Activated CD8-positive, alpha-beta memory T cell treated with anti-CD3 and anti-CD28 coated beads, Interleukin-2, amount 10 ng/mL, durations not matched to agents 7 days and 5 days (primary cell): ENCODE data around the gene FNDC1. TPM values are rescaled to one million over a fixed set of nuclear protein-coding genes. Genes with fewer than 3 reads are reported as not detected.

Experiments used
- ATAC-seq: fragments of 150-1000 bp; cut with Tn5 transposase; one replicate; pipeline ENCODE4 v1.10.0; 2021; ENCODE audit warnings: moderate library complexity
- CTCF ChIA-PET: fragments of 350-600 bp; sonication (Branson Sonifier 250); formaldehyde crosslinking; loops from one replicate; lab custom pipeline; 2021; ENCODE audit warnings: antibody characterized with exemption; lab: Charles Lee
- DNase-seq: peaks from one replicate; pipeline ENCODE4 v3.0.0-alpha.2; 2020
- H3K27ac Mint-ChIP-seq: one replicate; pipeline ENCODE4 v1.8.0; 2021; ENCODE audit warnings: mild to moderate bottlenecking, mixed read lengths
- H3K27me3 Mint-ChIP-seq: one replicate; pipeline ENCODE4 v1.8.0; 2021; ENCODE audit warnings: mixed read lengths
- H3K36me3 Mint-ChIP-seq: one replicate; pipeline ENCODE4 v1.8.0; 2021; ENCODE audit warnings: mild to moderate bottlenecking, mixed read lengths
- H3K4me1 Mint-ChIP-seq: one replicate; pipeline ENCODE4 v1.8.0; 2021; ENCODE audit warnings: mixed read lengths
- H3K4me3 Mint-ChIP-seq: one replicate; pipeline ENCODE4 v1.8.0; 2021; ENCODE audit warnings: mild to moderate bottlenecking, moderate library complexity, mixed read lengths
- H3K9me3 Mint-ChIP-seq: one replicate; pipeline ENCODE4 v1.8.0; 2022; ENCODE audit warnings: low read depth, mixed read lengths
- total RNA-seq, 2 experiments: library from RNA; stranded (reverse); gene quantifications; one replicate each; pipeline ENCODE4 v1.2.3, GENCODE V29; 2021

FNDC1 gene
- total RNA-seq, 2 experiments from 2014 or later, result not detected

DNA sequence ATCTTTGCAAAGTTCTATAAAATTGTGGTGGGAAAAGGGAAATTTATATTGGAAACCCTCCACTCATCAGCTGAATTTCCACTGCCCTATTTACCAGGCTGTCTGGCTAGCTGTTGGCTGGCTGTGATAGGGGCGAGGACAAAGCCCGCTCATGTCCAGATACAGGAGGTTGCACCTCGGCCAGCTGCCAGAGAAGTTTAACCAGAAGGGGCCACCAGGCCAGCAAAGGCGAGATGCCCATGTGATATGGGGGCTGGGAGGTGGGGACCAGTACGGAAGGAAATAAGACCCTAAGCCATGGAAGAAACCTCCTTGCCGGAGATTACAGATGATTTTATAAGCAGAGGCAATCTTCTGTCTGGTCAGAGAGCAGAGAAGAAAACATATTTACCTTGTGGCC lies 143.8 kb downstream of the FNDC1 start:
- H3K4me1 Mint-ChIP-seq, result no peaks in the 10 kb centered on the region
- H3K27me3 Mint-ChIP-seq, result no peaks in the 10 kb centered on the region

DNA sequence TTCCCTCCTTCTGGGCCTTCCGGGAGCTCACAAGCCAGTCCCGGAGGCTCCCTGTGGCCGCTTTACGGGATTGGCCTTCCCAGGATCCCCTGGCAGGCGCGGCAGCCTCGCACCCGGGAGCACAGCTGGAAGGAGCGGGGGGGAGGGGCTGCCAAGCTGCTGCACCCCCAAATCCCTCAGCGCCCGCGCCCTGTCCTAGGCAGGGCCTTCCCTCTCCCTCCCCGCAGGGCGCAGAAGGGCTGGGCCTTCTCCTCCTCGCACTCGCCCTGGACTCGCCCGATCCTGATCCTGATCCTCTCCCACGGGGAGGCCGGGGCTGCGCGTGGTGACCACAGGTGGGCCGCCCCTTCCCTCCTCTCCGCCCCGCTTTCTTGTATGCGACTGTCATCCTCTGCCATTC lies 146.4 kb downstream of the FNDC1 start:
- Mint-ChIP-seq H3K4me3 (no peak overlapping the region), H3K27me3 (peaks cover 4% of the 10 kb centered on the region), H3K36me3 (no peaks in the 10 kb centered on the region), H3K9me3 (no peaks in the 10 kb centered on the region), H3K4me1 (no peaks in the 10 kb centered on the region), H3K27ac (no peak overlapping the region)
- ATAC-seq (no peak), DNase-seq (no peak)
- CTCF ChIA-PET, result no interaction called here

More for the DNA sequence above, 143.8 kb downstream of the FNDC1 start:
- no peak for DNase-seq
- Mint-ChIP-seq H3K4me3 (no peak overlapping the region), H3K9me3 (no peaks in the 10 kb centered on the region), H3K36me3 (no peaks in the 10 kb centered on the region), H3K27ac (no peak overlapping the region)
- CTCF ChIA-PET, result no interaction called here
- no peak for ATAC-seq

DNA sequence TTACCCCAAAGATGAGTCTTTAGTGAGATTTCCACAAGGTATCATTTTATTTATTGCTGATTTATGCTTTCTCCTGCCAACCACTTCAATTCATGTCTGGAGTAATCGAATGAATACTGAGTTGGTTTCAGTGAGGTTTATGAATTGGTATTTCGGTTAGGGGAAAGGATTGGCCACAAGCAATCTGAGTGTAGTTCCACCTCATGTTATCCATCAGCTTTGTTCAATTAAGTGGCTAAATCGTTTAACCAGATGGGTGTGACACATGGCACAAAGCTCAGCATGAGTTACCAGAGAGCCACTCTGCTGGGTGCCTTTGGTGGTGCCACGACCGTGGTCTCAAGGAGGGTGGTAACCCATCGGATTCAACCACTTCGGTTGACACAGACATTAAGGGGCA lies 148.2 kb downstream of the FNDC1 start:
- CTCF ChIA-PET, result no interaction called here
- Mint-ChIP-seq H3K27ac (no peak overlapping the region), H3K9me3 (no peaks in the 10 kb centered on the region), H3K27me3 (peaks cover 15% of the 10 kb centered on the region), H3K4me1 (no peaks in the 10 kb centered on the region), H3K36me3 (no peaks in the 10 kb centered on the region), H3K4me3 (no peak overlapping the region)
- DNase-seq, result no peak
- no peak for ATAC-seq

- ATAC-seq (no peak), DNase-seq (no peak)
- no peak overlapping the region for H3K4me3 Mint-ChIP-seq
- H3K4me1 Mint-ChIP-seq, result no peaks in the 10 kb centered on the region
- H3K9me3 Mint-ChIP-seq, result no peaks in the 10 kb centered on the region
- no peaks in the 10 kb centered on the region for H3K36me3 Mint-ChIP-seq
- CTCF ChIA-PET, result interaction anchor here (0.7 kb wide), 1 partner anchor 10 kb away, joined by 3 read pairs; no protein-coding TSS in a partner anchor
- H3K27ac Mint-ChIP-seq, result no peak overlapping the region
- peaks cover 18% of the 10 kb centered on the region for H3K27me3 Mint-ChIP-seq
Observed at GRCh38 chr6:159321267-159321666, 152.1 kb downstream of the FNDC1 start.

Other genes starting within 250 kb of the FNDC1 start
- 1 to 10 TPM; 2.1 TPM for gene RSPH3, start 169.2 kb upstream of the FNDC1 start, total RNA-seq
- 10 to 100 TPM; 44.8 to 53.0 TPM for gene TAGAP, start 124.4 kb upstream of the FNDC1 start, total RNA-seq